ENCODE data around the gene VWF.

VWF gene

GRCh38 chr12:6044082-6044481, 80.4 kb downstream of the VWF start:
- Histone ChIP-seq H3K4me3 (ENCODE audit: low read depth, low read length) (no peak overlapping the region), H3K4me1 (ENCODE audit: control insufficient read depth, insufficient read depth, low read length) (peaks cover 3% of the 10 kb centered on the region; the same call in 1 of the 2 replicates), H3K9me3 (ENCODE audit: control insufficient read depth, insufficient read depth, low read depth, low read length) (no peaks in the 10 kb centered on the region)

GRCh38 chr12:6042446-6042845, 82.0 kb downstream of the VWF start:
- H3K4me3 ChIP-seq (ENCODE audit: low read depth, low read length) = no peak overlapping the region
- H3K27me3 ChIP-seq (ENCODE audit: control insufficient read depth, insufficient read depth, low read length) = no peaks in the 10 kb centered on the region
- no peaks in the 10 kb centered on the region for H3K9me3 ChIP-seq (ENCODE audit: control insufficient read depth, insufficient read depth, low read depth, low read length)
- no peaks in the 10 kb centered on the region for H3K36me3 ChIP-seq (ENCODE audit: control insufficient read depth, insufficient read depth, low read length)
- H3K4me1 ChIP-seq (ENCODE audit: control insufficient read depth, insufficient read depth, low read length) = peaks cover 10% of the 10 kb centered on the region; the same call in 1 of the 2 replicates
- no peak overlapping the region for H3K27ac ChIP-seq (ENCODE audit: low read depth, low read length)
- no peak overlapping the region for H3K9ac ChIP-seq (ENCODE audit: low read length)

More at GRCh38 chr12:6044082-6044481, 80.4 kb downstream of the VWF start:
- H3K27ac ChIP-seq (ENCODE audit: low read depth, low read length) = no peak overlapping the region
- no peak overlapping the region for H3K9ac ChIP-seq (ENCODE audit: low read length)
- H3K27me3 ChIP-seq (ENCODE audit: control insufficient read depth, insufficient read depth, low read length) = no peaks in the 10 kb centered on the region
- no peaks in the 10 kb centered on the region for H3K36me3 ChIP-seq (ENCODE audit: control insufficient read depth, insufficient read depth, low read length)

- H3K4me1 ChIP-seq (ENCODE audit: control insufficient read depth, insufficient read depth, low read length) = peaks cover 10% of the 10 kb centered on the region; the same call in 1 of the 2 replicates
- no peaks in the 10 kb centered on the region for H3K36me3 ChIP-seq (ENCODE audit: control insufficient read depth, insufficient read depth, low read length)
- H3K27ac ChIP-seq (ENCODE audit: low read depth, low read length) = no peak overlapping the region
- no peaks in the 10 kb centered on the region for H3K27me3 ChIP-seq (ENCODE audit: control insufficient read depth, insufficient read depth, low read length)
- H3K9ac ChIP-seq (ENCODE audit: low read length) = no peak overlapping the region
- H3K4me3 ChIP-seq (ENCODE audit: low read depth, low read length) = no peak overlapping the region
- H3K9me3 ChIP-seq (ENCODE audit: control insufficient read depth, insufficient read depth, low read depth, low read length) = no peaks in the 10 kb centered on the region
These were observed 82.6 kb downstream of the VWF start for GRCh38 chr12:6041891-6042290.

- no peaks in the 10 kb centered on the region for H3K36me3 ChIP-seq (ENCODE audit: control insufficient read depth, insufficient read depth, low read length)
- H3K27ac ChIP-seq (ENCODE audit: low read depth, low read length) = no peak overlapping the region
- H3K27me3 ChIP-seq (ENCODE audit: control insufficient read depth, insufficient read depth, low read length) = no peaks in the 10 kb centered on the region
- H3K4me1 ChIP-seq (ENCODE audit: control insufficient read depth, insufficient read depth, low read length) = peaks cover 10% of the 10 kb centered on the region; the same call in 1 of the 2 replicates
- H3K9me3 ChIP-seq (ENCODE audit: control insufficient read depth, insufficient read depth, low read depth, low read length) = no peaks in the 10 kb centered on the region
- H3K4me3 ChIP-seq (ENCODE audit: low read depth, low read length) = no peak overlapping the region
- no peak overlapping the region for H3K9ac ChIP-seq (ENCODE audit: low read length)
These were observed 83.7 kb downstream of the VWF start for GRCh38 chr12:6040815-6041214.

GRCh38 chr12:6039894-6040601, 84.4 kb downstream of the VWF start:
- Histone ChIP-seq H3K27ac (ENCODE audit: low read depth, low read length) (no peak overlapping the region), H3K9me3 (ENCODE audit: control insufficient read depth, insufficient read depth, low read depth, low read length) (no peaks in the 10 kb centered on the region), H3K27me3 (ENCODE audit: control insufficient read depth, insufficient read depth, low read length) (no peaks in the 10 kb centered on the region), H3K4me3 (ENCODE audit: low read depth, low read length) (no peak overlapping the region), H3K36me3 (ENCODE audit: control insufficient read depth, insufficient read depth, low read length) (no peaks in the 10 kb centered on the region), H3K9ac (ENCODE audit: low read length) (no peak overlapping the region), H3K4me1 (ENCODE audit: control insufficient read depth, insufficient read depth, low read length) (peaks cover 10% of the 10 kb centered on the region; the same call in 1 of the 2 replicates)

- Histone ChIP-seq H3K9ac (ENCODE audit: low read length) (no peak overlapping the region), H3K36me3 (ENCODE audit: control insufficient read depth, insufficient read depth, low read length) (no peaks in the 10 kb centered on the region), H3K9me3 (ENCODE audit: control insufficient read depth, insufficient read depth, low read depth, low read length) (no peaks in the 10 kb centered on the region), H3K4me3 (ENCODE audit: low read depth, low read length) (no peak overlapping the region), H3K27ac (ENCODE audit: low read depth, low read length) (no peak overlapping the region), H3K27me3 (ENCODE audit: control insufficient read depth, insufficient read depth, low read length) (no peaks in the 10 kb centered on the region), H3K4me1 (ENCODE audit: control insufficient read depth, insufficient read depth, low read length) (peaks cover 10% of the 10 kb centered on the region; the same call in 1 of the 2 replicates)
These were observed 86.3 kb downstream of the VWF start for GRCh38 chr12:6038160-6038559.

- H3K27ac ChIP-seq (ENCODE audit: low read depth, low read length) = no peak overlapping the region
- H3K9me3 ChIP-seq (ENCODE audit: control insufficient read depth, insufficient read depth, low read depth, low read length) = no peaks in the 10 kb centered on the region
- H3K36me3 ChIP-seq (ENCODE audit: control insufficient read depth, insufficient read depth, low read length) = no peaks in the 10 kb centered on the region
- H3K27me3 ChIP-seq (ENCODE audit: control insufficient read depth, insufficient read depth, low read length) = no peaks in the 10 kb centered on the region
- H3K9ac ChIP-seq (ENCODE audit: low read length) = no peak overlapping the region
- H3K4me1 ChIP-seq (ENCODE audit: control insufficient read depth, insufficient read depth, low read length) = peaks cover 10% of the 10 kb centered on the region; the same call in 1 of the 2 replicates
- H3K4me3 ChIP-seq (ENCODE audit: low read depth, low read length) = no peak overlapping the region
These were observed 87.0 kb downstream of the VWF start for GRCh38 chr12:6037459-6037858.

GRCh38 chr12:6036509-6036908, 88.0 kb downstream of the VWF start:
- no peaks in the 10 kb centered on the region for H3K27me3 ChIP-seq (ENCODE audit: control insufficient read depth, insufficient read depth, low read length)
- no peaks in the 10 kb centered on the region for H3K36me3 ChIP-seq (ENCODE audit: control insufficient read depth, insufficient read depth, low read length)
- no peak overlapping the region for H3K27ac ChIP-seq (ENCODE audit: low read depth, low read length)
- H3K4me3 ChIP-seq (ENCODE audit: low read depth, low read length) = no peak overlapping the region
- H3K9me3 ChIP-seq (ENCODE audit: control insufficient read depth, insufficient read depth, low read depth, low read length) = no peaks in the 10 kb centered on the region
- no peak overlapping the region for H3K9ac ChIP-seq (ENCODE audit: low read length)
- H3K4me1 ChIP-seq (ENCODE audit: control insufficient read depth, insufficient read depth, low read length) = peaks cover 10% of the 10 kb centered on the region; the same call in 1 of the 2 replicates

- Histone ChIP-seq H3K4me3 (ENCODE audit: low read depth, low read length) (no peak overlapping the region), H3K36me3 (ENCODE audit: control insufficient read depth, insufficient read depth, low read length) (no peaks in the 10 kb centered on the region), H3K9me3 (ENCODE audit: control insufficient read depth, insufficient read depth, low read depth, low read length) (no peaks in the 10 kb centered on the region), H3K9ac (ENCODE audit: low read length) (no peak overlapping the region), H3K4me1 (ENCODE audit: control insufficient read depth, insufficient read depth, low read length) (peaks cover 7% of the 10 kb centered on the region; the same call in 1 of the 2 replicates), H3K27ac (ENCODE audit: low read depth, low read length) (no peak overlapping the region), H3K27me3 (ENCODE audit: control insufficient read depth, insufficient read depth, low read length) (no peaks in the 10 kb centered on the region)
These were observed 89.9 kb downstream of the VWF start for GRCh38 chr12:6034596-6034995.

- Histone ChIP-seq H3K36me3 (ENCODE audit: control insufficient read depth, insufficient read depth, low read length) (no peaks in the 10 kb centered on the region), H3K9me3 (ENCODE audit: control insufficient read depth, insufficient read depth, low read depth, low read length) (no peaks in the 10 kb centered on the region), H3K27me3 (ENCODE audit: control insufficient read depth, insufficient read depth, low read length) (no peaks in the 10 kb centered on the region), H3K27ac (ENCODE audit: low read depth, low read length) (no peak overlapping the region), H3K4me1 (ENCODE audit: control insufficient read depth, insufficient read depth, low read length) (peaks cover 3% of the 10 kb centered on the region; the same call in 1 of the 2 replicates), H3K9ac (ENCODE audit: low read length) (no peak overlapping the region), H3K4me3 (ENCODE audit: low read depth, low read length) (no peak overlapping the region)
These were observed 90.9 kb downstream of the VWF start for GRCh38 chr12:6033546-6033945.

- no peaks in the 10 kb centered on the region for H3K4me1 ChIP-seq (ENCODE audit: control insufficient read depth, insufficient read depth, low read length)
- peaks cover 3% of the 10 kb centered on the region for H3K9me3 ChIP-seq (ENCODE audit: control insufficient read depth, insufficient read depth, low read depth, low read length)
- H3K4me3 ChIP-seq (ENCODE audit: low read depth, low read length) = no peak overlapping the region
- no peaks in the 10 kb centered on the region for H3K27me3 ChIP-seq (ENCODE audit: control insufficient read depth, insufficient read depth, low read length)
- no peak overlapping the region for H3K9ac ChIP-seq (ENCODE audit: low read length)
- no peak overlapping the region for H3K27ac ChIP-seq (ENCODE audit: low read depth, low read length)
- H3K36me3 ChIP-seq (ENCODE audit: control insufficient read depth, insufficient read depth, low read length) = no peaks in the 10 kb centered on the region
These were observed 91.7 kb downstream of the VWF start for GRCh38 chr12:6032726-6033125.
